ENCODE results near the gene DUS2. TPM values are rescaled to one million over a fixed set of nuclear protein-coding genes. Genes with fewer than 3 reads are reported as not detected.
"Not testable (repeated sequence)": the region's sequence is repeated elsewhere in the genome, so short reads cannot be mapped to it uniquely, and the experiment has no call there.

DUS2 gene
- polyA plus RNA-seq (ENCODE audit: insufficient read length in 4 of 4): 10 to 100 TPM in 3 of 4 donors, 1 to 10 TPM in 1; 9.8 to 15.8 (median 15.5) TPM

GRCh38 chr16:68022728-68023537, at the start of gene DUS2, which contains the start of gene DDX28:
Gene DUS2 (plus strand): TSS chr16:68023284. CDS start chr16:68038024, 14,740 bp downstream.
Gene DDX28 (minus strand): TSS chr16:68023232. CDS start chr16:68023202, 30 bp downstream.
- peak; percentile 84 to 92 (median 86) for DNase-seq (ENCODE audit: low read depth in 4 of 4, low spot score in 3 of 4)

- no peak for DNase-seq (ENCODE audit: low read depth in 4 of 4, low spot score in 3 of 4)
These were observed 47.6 kb upstream of the DUS2 start for GRCh38 chr16:67975321-67976105.

- no peak for DNase-seq (ENCODE audit: low read depth in 4 of 4, low spot score in 3 of 4)
These were observed 46.9 kb upstream of the DUS2 start for GRCh38 chr16:67976205-67976604.

- no peak for DNase-seq (ENCODE audit: low read depth in 4 of 4, low spot score in 3 of 4)
These were observed 46.1 kb upstream of the DUS2 start for GRCh38 chr16:67977005-67977404.

- DNase-seq (ENCODE audit: low read depth in 4 of 4, low spot score in 3 of 4): no peak
These were observed 45.4 kb upstream of the DUS2 start for GRCh38 chr16:67977469-67978227.

- no peak for DNase-seq (ENCODE audit: low read depth in 4 of 4, low spot score in 3 of 4)
These were observed 43.0 kb upstream of the DUS2 start, which contains the start of gene DPEP3 for GRCh38 chr16:67979955-67980678. Gene DPEP3 (minus strand): TSS chr16:67980499. CDS start chr16:67980380, 119 bp downstream.

- no peak for DNase-seq (ENCODE audit: low read depth in 4 of 4, low spot score in 3 of 4)
These were observed 40.9 kb upstream of the DUS2 start for GRCh38 chr16:67982011-67982696.

- DNase-seq (ENCODE audit: low read depth in 4 of 4, low spot score in 3 of 4): no peak
These were observed 36.1 kb upstream of the DUS2 start for GRCh38 chr16:67986949-67987348.

GRCh38 chr16:67987460-67988160, 35.5 kb upstream of the DUS2 start:
- DNase-seq (ENCODE audit: low read depth in 4 of 4, low spot score in 3 of 4): no peak

- no peak for DNase-seq (ENCODE audit: low read depth in 4 of 4, low spot score in 3 of 4)
These were observed 34.4 kb upstream of the DUS2 start for GRCh38 chr16:67988675-67989074.

GRCh38 chr16:67989322-67990017, 33.6 kb upstream of the DUS2 start:
- DNase-seq (ENCODE audit: low read depth in 4 of 4, low spot score in 3 of 4): no peak

- DNase-seq (ENCODE audit: low read depth in 4 of 4, low spot score in 3 of 4): no peak
These were observed 33.1 kb upstream of the DUS2 start for GRCh38 chr16:67990018-67990386.

GRCh38 chr16:67992661-67993206, 30.4 kb upstream of the DUS2 start:
- no peak for DNase-seq (ENCODE audit: low read depth in 4 of 4, low spot score in 3 of 4)

- DNase-seq (ENCODE audit: low read depth in 4 of 4, low spot score in 3 of 4): peak in 1 of 4 donors; percentile 30
These were observed 29.7 kb upstream of the DUS2 start for GRCh38 chr16:67993207-67994039.

- DNase-seq (ENCODE audit: low read depth in 4 of 4, low spot score in 3 of 4): not testable (repeated sequence)
These were observed 29.1 kb upstream of the DUS2 start for GRCh38 chr16:67994040-67994408.

GRCh38 chr16:67995423-67995822, 27.7 kb upstream of the DUS2 start:
- no peak for DNase-seq (ENCODE audit: low read depth in 4 of 4, low spot score in 3 of 4)

GRCh38 chr16:67996666-67997065, 26.4 kb upstream of the DUS2 start:
- no peak for DNase-seq (ENCODE audit: low read depth in 4 of 4, low spot score in 3 of 4)

Data from left renal pelvis (tissue), 4 donors.